Mucosa of rectum (tissue), 2 donors: ENCODE measurements around the gene ANK2.

Experiments
- H3K27ac ChIP-seq, 2 donors: one replicate each; pipeline ENCODE4 v1.7.0; 2013; ENCODE audit warnings: inconsistent platforms in 2 of 2, low read depth in 2 of 2, low read length in 2 of 2
- H3K27me3 ChIP-seq, 2 donors: one replicate each; pipeline ENCODE4 v1.7.0; 2013; ENCODE audit warnings: low read length in 2 of 2; ENCODE audit not compliant: control insufficient read depth in 2 of 2, insufficient read depth in 2 of 2
- H3K36me3 ChIP-seq, 2 donors: one replicate each; pipeline ENCODE4 v1.7.0; 2013; ENCODE audit warnings: low read length in 2 of 2; ENCODE audit not compliant: control insufficient read depth in 2 of 2, insufficient read depth in 2 of 2
- H3K4me1 ChIP-seq, 2 donors: one replicate each; pipeline ENCODE4 v1.7.0; 2013; ENCODE audit warnings: low read length in 2 of 2, mild to moderate bottlenecking in 1 of 2; ENCODE audit not compliant: control insufficient read depth in 2 of 2, insufficient read depth in 2 of 2
- H3K4me3 ChIP-seq, 2 donors: one replicate each; pipeline ENCODE4 v1.7.0; 2013; ENCODE audit warnings: low read length in 2 of 2
- H3K9ac ChIP-seq, 2 donors: one replicate each; pipeline ENCODE4 v1.7.0; 2013; ENCODE audit warnings: low read length in 2 of 2, low read depth in 1 of 2, mild to moderate bottlenecking in 1 of 2
- H3K9me3 ChIP-seq, 2 donors: one replicate each; pipeline ENCODE4 v1.7.0; 2013; ENCODE audit warnings: low read length in 2 of 2; ENCODE audit not compliant: control insufficient read depth in 2 of 2
- donor health status: healthy.
- donor health status: Normal muscosa, but diverticular disease.

Gene ANK2

GRCh38 chr4:113157086-113157857 lies 107.8 kb downstream of the ANK2 start:
- H3K4me3 ChIP-seq = no peak overlapping the region

GRCh38 chr4:113159942-113160545 lies 110.6 kb downstream of the ANK2 start:
- no peaks in the 10 kb centered on the region for H3K4me1 ChIP-seq
- H3K36me3 ChIP-seq = no peaks in the 10 kb centered on the region
- H3K27me3 ChIP-seq = no peaks in the 10 kb centered on the region
- H3K9ac ChIP-seq = no peak overlapping the region
- no peak overlapping the region for H3K4me3 ChIP-seq
- no peak overlapping the region for H3K27ac ChIP-seq
- no peaks in the 10 kb centered on the region for H3K9me3 ChIP-seq

More at GRCh38 chr4:113157086-113157857, 107.8 kb downstream of the ANK2 start:
- Histone ChIP-seq H3K27ac (no peak overlapping the region), H3K4me1 (no peaks in the 10 kb centered on the region), H3K9ac (no peak overlapping the region), H3K27me3 (no peaks in the 10 kb centered on the region), H3K9me3 (no peaks in the 10 kb centered on the region), H3K36me3 (no peaks in the 10 kb centered on the region)

GRCh38 chr4:113160548-113160947 lies 111.1 kb downstream of the ANK2 start:
- Histone ChIP-seq H3K27me3 (no peaks in the 10 kb centered on the region), H3K9me3 (no peaks in the 10 kb centered on the region), H3K9ac (no peak overlapping the region), H3K36me3 (no peaks in the 10 kb centered on the region), H3K27ac (no peak overlapping the region), H3K4me3 (no peak overlapping the region), H3K4me1 (no peaks in the 10 kb centered on the region)

GRCh38 chr4:113162089-113162488 lies 112.6 kb downstream of the ANK2 start:
- H3K36me3 ChIP-seq = no peaks in the 10 kb centered on the region
- no peaks in the 10 kb centered on the region for H3K4me1 ChIP-seq
- H3K9me3 ChIP-seq = no peaks in the 10 kb centered on the region
- H3K9ac ChIP-seq = no peak overlapping the region
- no peaks in the 10 kb centered on the region for H3K27me3 ChIP-seq
- H3K4me3 ChIP-seq = no peak overlapping the region
- no peak overlapping the region for H3K27ac ChIP-seq

DNA sequence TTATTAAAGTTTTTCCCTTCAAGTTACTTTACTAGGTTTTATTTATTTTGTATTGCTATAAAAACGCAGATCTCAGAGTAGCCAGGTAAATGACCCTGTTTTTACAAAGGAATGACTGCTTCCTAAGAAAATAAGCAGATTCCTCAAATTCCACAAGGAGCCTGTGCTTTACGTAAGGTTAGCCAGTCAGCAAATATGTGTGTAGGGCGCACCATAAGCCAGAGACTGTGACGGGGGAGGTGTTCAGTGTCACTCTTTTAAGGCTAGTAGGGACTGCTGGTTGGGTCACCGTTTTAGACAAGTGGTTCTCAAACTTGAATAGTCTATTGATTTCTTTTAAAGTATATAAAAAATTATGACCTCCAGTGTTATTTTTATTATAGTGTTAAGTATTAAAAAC lies 119.9 kb downstream of the ANK2 start:
- H3K27ac ChIP-seq = no peak overlapping the region
- no peaks in the 10 kb centered on the region for H3K4me1 ChIP-seq

GRCh38 chr4:113170115-113170804 lies 120.8 kb downstream of the ANK2 start:
- Histone ChIP-seq H3K27me3 (no peaks in the 10 kb centered on the region), H3K27ac (no peak overlapping the region), H3K36me3 (no peaks in the 10 kb centered on the region), H3K9ac (no peak overlapping the region), H3K9me3 (no peaks in the 10 kb centered on the region), H3K4me1 (no peaks in the 10 kb centered on the region), H3K4me3 (no peak overlapping the region)

More for the DNA sequence above, 119.9 kb downstream of the ANK2 start:
- H3K9ac ChIP-seq = no peak overlapping the region
- no peaks in the 10 kb centered on the region for H3K27me3 ChIP-seq
- no peak overlapping the region for H3K4me3 ChIP-seq
- H3K9me3 ChIP-seq = no peaks in the 10 kb centered on the region
- no peaks in the 10 kb centered on the region for H3K36me3 ChIP-seq

- H3K9me3 ChIP-seq = no peaks in the 10 kb centered on the region
- H3K27ac ChIP-seq = no peak overlapping the region
- H3K4me3 ChIP-seq = no peak overlapping the region
- no peak overlapping the region for H3K9ac ChIP-seq
- H3K27me3 ChIP-seq = no peaks in the 10 kb centered on the region
- no peaks in the 10 kb centered on the region for H3K4me1 ChIP-seq
- no peaks in the 10 kb centered on the region for H3K36me3 ChIP-seq
These were observed 121.5 kb downstream of the ANK2 start for GRCh38 chr4:113170805-113171468.

DNA sequence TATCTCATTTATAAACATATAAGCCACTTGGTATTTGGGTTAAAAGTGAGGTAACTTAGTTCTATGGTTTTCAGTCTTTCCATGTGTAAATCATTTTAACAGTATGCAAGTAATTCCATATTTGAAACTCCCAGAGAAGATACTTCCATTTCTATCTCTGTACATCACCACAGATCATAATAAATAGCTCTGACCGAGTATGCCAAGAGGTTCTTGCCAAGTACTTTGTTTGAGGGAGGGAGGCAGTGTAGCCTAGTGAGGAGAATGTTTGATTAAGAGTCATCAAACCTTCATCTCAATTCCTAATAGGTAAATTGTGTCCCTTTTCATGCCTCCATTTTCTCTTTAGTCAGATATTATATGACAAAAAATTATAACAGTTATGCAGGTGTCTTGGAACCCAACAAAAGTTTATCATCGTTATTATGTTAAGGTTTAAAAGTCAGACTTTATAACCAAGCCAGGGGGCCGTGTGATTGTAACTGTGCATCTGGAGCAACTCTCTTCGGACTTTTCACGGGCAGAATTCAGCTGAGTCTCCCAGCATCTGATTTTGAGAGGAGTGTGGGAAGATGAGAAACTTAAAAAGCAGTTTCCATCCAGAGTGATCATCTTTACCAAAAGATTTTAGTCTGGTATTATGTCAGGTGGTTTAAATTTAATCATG lies 123.8 kb downstream of the ANK2 start:
- Histone ChIP-seq H3K4me1 (no peaks in the 10 kb centered on the region), H3K36me3 (no peaks in the 10 kb centered on the region), H3K27ac (no peak overlapping the region), H3K9ac (no peak overlapping the region), H3K4me3 (no peak overlapping the region), H3K9me3 (no peaks in the 10 kb centered on the region), H3K27me3 (no peaks in the 10 kb centered on the region)

- no peak overlapping the region for H3K9ac ChIP-seq
- no peaks in the 10 kb centered on the region for H3K9me3 ChIP-seq
- no peak overlapping the region for H3K27ac ChIP-seq
- H3K36me3 ChIP-seq = no peaks in the 10 kb centered on the region
- no peaks in the 10 kb centered on the region for H3K27me3 ChIP-seq
- no peak overlapping the region for H3K4me3 ChIP-seq
- H3K4me1 ChIP-seq = no peaks in the 10 kb centered on the region
These were observed 124.4 kb downstream of the ANK2 start for GRCh38 chr4:113173793-113174264.
